Epithelial cell of proximal tubule (primary cell): Measurements from ENCODE around the gene OR2Y1. TPM values are rescaled to one million over a fixed set of nuclear protein-coding genes. Genes with fewer than 3 reads are reported as not detected.

ENCODE experiments used
- DNase-seq: peaks from one replicate; pipeline ENCODE4 v3.0.0-alpha.2; 2011; ENCODE audit warnings: low read depth
- H3K4me3 ChIP-seq: 2 replicates; pipeline ENCODE4 v1.5.1; 2011; ENCODE audit warnings: low read depth, mild to moderate bottlenecking, low read length
- CTCF ChIP-seq: conservative IDR thresholded peaks from 2 replicates; pipeline ENCODE4 v1.5.1; 2012; ENCODE audit warnings: low read depth, mild to moderate bottlenecking, low read length
- total RNA-seq: library from RNA; depleted of rRNA; stranded (reverse); fragments of >200 nt; gene quantifications from 2 replicates; pipeline ENCODE4 v1.2.3, GENCODE V29; 2015

OR2Y1 gene
- total RNA-seq, 1 donor from 2014 or later: not detected

- no peak for DNase-seq
- no peak for TF ChIP-seq CTCF
- no peak overlapping the region for H3K4me3 ChIP-seq
These were observed 3.3 kb downstream of the OR2Y1 start for GRCh38 chr5:180736536-180736935.

- no peak for TF ChIP-seq CTCF
- no peak for DNase-seq
- no peak overlapping the region for H3K4me3 ChIP-seq
These were observed 14.9 kb downstream of the OR2Y1 start for GRCh38 chr5:180724944-180725343.

GRCh38 chr5:180723936-180724335, 15.9 kb downstream of the OR2Y1 start:
- no peak for DNase-seq
- no peak overlapping the region for H3K4me3 ChIP-seq
- no peak for TF ChIP-seq CTCF

GRCh38 chr5:180720486-180720885, 19.4 kb downstream of the OR2Y1 start:
- TF ChIP-seq CTCF: no peak
- no peak overlapping the region for H3K4me3 ChIP-seq
- no peak for DNase-seq

GRCh38 chr5:180719781-180720180, 20.1 kb downstream of the OR2Y1 start:
- no peak for DNase-seq
- H3K4me3 ChIP-seq: no peak overlapping the region
- no peak for TF ChIP-seq CTCF

GRCh38 chr5:180718810-180719453, 20.9 kb downstream of the OR2Y1 start:
- H3K4me3 ChIP-seq: no peak overlapping the region
- no peak for DNase-seq
- TF ChIP-seq CTCF: peak; percentile 75

- TF ChIP-seq CTCF: no peak
- H3K4me3 ChIP-seq: no peak overlapping the region
- DNase-seq: no peak
These were observed 21.9 kb downstream of the OR2Y1 start for GRCh38 chr5:180717989-180718388.
